NCI-H1417 treated with DMSO at 0.1 percent for 48 hours (cell line): ENCODE measurements around the gene RUNX1.
"Not testable (repeated sequence)": the region's sequence is repeated elsewhere in the genome, so short reads cannot be mapped to it uniquely, and the experiment has no call there.

Experiments used
- DNase-seq: peaks from one replicate; lab custom pipeline; 2025; lab: John Stamatoyannopoulos, UW

RUNX1 gene

DNA sequence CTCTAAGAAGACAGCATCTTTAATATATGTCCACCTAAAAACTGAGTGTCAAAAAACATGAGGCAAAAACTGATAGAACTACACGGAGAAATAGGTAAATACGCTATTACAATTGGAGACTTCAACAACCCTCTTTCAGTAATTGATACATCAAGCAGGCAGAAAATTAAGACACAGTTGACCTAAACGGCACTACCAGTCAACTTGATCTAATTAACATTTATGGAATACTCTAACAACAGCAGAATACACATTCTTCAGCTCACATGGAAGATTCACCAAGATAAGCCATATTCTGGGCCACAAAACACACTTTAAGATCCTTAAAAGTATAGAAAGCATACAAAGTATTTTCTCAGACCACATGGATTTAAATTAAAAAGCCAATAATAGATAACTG, 242.7 kb downstream of the RUNX1 start:
- no peak for DNase-seq

DNA sequence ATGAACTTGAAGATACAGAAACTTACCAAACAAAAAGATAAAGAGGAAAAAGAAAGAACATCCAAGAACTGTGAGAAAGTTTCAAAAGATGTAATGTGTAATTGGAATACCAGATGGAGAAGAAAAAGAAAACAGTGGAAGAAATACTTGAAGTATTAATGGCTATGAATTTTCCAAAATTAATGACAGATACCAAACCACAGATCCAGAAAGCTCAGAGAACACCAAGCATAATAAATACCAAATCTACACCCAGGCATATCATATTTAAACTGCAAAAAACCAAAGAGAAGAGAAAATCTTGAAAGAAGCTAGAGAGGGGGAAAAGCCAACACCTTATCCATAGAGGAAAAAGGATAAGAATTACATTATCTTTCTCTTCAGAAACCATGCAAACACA, 243.9 kb downstream of the RUNX1 start:
- no peak for DNase-seq

DNA sequence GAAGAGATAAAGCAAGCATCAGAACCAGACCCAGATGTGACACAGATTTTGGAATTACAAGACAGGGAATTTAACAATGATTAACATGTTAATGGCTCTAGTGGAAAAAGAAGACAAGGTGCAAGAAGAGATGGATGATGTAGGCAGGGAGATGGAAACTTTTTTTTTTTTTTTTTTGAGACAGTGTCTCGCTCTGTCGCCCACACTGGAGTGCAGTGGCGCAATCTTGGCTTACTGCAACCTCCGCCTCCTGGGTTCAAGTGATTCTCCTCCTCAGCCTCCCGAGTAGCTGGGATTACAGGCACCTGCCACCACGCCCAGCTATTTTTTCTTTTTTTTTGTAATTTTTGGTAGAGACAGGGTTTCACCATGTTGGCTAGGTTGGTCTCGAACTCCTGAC, 244.5 kb downstream of the RUNX1 start:
- not testable (repeated sequence) for DNase-seq

DNA sequence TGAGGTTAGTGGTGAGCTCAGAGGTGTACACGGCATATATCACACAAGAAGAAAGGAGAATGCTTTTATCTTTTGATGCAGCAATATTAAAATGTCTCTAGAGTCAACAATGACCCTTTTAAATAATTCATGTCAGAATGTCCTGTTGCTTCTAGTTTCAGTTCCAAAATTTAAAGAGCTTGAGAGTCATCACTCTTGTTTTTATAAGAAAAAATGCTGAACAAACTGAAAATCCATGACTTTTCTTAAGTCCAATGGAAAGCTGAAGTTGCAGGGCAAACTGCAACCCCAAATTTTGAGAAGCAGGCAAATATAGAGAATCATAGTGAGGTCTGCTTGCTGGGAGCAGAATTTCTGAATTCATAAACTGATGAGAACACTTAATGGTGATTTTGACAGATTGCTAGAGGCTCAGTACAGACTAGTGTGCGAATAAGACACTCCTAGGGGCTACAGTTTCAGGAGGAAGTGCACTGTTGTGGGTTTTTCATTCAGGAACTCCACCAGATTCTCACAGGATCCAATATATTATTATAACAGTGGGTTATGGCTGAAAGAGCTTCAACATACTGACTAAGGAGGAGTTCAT, 245.2 kb downstream of the RUNX1 start:
- no peak for DNase-seq

- no peak for DNase-seq
Observed at GRCh38 chr21:34802180-34802899, 246.8 kb downstream of the RUNX1 start.

- DNase-seq: no peak
Observed at GRCh38 chr21:34801519-34802132, 247.5 kb downstream of the RUNX1 start.

DNA sequence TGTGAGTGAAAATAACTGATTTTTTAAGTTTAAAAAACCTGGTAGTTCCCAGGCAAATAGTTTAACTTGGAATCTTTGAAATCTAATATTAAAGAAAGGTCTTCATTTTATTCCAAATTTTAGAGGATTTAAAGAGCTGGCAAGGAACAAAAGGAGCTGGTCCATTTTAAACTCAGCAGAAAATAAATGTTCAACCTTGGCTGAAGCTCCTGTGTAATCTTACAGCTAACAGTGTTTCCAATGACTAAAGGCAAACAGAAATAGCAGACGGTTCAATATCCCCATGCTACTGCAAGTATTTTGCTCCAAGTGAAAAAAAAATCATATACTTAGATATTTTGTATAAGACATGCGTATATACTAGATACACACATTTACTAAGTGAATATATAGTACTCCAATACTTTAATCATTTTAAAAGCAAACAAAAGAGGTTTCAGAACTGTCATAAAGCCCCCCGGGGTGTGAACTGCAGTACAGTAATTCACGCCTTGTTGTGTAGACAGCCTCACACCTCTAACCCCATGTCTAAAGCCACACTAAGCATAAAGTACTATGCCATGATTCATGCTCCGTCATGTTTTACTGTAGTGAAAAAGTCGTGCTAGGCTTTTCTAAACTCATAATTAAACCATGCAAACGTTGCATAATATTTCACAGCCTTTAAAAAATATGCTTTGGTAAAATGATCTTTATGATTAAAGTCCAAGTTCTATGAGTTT, 248.1 kb downstream of the RUNX1 start:
- no peak for DNase-seq

GRCh38 chr21:34799092-34799491, 250.0 kb downstream of the RUNX1 start:
- no peak for DNase-seq

DNA sequence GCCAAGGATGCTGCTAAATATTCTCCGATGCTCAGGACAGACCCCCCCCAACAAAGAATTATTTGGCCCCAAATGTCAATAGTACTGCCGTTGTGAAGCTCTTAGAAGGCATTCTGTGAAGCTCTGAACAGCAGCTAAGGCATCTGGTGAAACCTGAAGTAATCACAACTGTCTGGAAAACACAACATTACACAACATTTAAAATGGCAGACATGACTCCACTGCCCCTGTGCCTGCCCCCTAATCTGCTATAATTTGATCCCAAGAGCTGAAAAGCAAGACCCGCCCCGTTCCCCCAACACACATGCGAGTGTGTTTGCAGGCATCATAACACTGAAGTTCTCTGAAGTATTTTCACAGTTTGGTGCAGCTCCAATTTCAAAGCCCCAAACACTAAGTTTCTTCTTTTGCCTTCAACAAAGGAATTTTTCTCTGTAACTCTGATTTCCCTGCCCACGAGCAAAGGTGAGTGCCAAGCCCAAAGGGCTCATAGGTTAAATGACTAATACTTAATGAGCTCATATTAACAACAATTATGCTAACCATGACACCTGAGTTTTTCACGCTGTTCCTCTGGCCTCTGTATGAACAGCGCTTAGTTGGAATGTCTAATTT, 251.1 kb downstream of the RUNX1 start:
- DNase-seq: no peak

DNA sequence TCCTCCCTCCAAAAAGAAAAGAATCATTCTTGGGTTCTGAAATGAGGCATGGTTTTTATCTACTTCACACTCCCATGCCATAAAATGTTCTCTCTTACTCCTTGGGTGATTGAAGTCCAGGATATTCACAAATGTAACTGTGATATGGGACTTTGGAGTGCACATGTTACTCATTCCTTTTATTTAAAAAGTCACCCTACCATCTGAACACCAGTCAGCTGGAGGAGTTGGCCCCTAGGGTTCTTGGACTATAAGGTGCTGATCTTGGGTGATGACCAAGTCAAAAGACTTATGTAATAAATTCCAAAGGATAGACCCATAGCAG, 251.9 kb downstream of the RUNX1 start:
- no peak for DNase-seq

DNA sequence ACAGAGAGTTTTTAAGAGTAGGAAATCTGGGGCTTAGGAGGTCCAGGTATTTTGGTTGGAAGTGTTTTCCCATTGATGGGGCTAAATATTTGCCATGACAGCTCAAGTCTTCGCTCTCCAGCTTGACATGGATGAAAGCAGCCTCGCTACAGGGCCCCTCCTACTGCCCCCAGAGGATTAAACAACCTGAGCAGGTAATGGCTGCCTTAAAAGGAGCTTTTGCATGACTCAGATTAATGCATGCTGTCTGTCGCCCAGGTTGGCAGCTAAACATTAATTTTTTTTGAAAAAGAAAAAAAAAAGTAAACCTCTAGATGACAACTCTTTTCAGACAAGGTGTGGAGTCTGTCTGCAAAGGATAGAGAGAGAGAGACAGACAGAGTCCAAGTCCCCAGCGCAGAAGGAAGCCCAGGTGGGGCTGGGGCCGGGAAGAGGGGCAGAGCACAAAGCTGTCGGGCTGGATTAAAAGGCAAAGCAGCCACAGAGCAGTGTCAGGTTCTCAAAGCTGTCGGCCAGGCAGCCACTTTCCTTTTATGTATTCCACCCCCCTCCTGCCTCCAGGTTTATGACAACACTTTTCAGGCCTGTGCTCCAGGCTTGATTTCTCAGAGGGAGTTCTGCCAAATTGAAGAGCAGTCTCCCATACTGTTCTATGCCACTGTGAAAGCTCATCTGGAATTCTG, 252.4 kb downstream of the RUNX1 start:
- no peak for DNase-seq

- DNase-seq: no peak
Observed at GRCh38 chr21:34795548-34796180, 253.4 kb downstream of the RUNX1 start.

GRCh38 chr21:34795175-34795547, 253.9 kb downstream of the RUNX1 start:
- no peak for DNase-seq

GRCh38 chr21:34794686-34795085, 254.4 kb downstream of the RUNX1 start:
- no peak for DNase-seq

- no peak for DNase-seq
Observed at GRCh38 chr21:34793471-34793870, 255.6 kb downstream of the RUNX1 start.

DNA sequence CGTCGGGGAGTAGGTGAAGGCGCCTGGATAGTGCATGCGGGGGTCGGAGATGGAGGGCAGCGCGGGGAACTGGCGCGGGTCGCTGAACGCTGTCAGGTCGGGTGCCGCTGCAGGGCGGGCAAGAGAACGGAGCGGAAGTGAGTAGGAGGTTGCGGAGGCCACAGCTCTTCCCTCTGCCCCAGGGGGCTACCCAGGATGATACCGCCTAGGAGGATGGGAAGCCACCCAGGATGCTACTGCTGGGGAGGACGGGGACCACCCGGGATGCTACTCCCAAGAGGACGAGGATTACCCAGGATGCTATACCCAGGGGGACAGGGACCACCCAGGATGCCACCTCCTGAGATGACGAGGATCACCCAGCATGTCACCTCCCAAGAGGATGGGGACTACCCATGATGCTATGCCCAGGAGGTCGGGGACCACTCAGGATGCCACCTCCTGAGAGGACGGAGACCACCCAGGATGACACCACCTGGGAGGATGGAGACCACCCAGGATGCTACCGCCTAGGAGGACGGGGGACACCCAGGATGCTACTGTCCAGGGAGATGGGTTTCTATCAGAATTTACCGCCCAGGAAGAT, 256.5 kb downstream of the RUNX1 start:
- DNase-seq: no peak

DNA sequence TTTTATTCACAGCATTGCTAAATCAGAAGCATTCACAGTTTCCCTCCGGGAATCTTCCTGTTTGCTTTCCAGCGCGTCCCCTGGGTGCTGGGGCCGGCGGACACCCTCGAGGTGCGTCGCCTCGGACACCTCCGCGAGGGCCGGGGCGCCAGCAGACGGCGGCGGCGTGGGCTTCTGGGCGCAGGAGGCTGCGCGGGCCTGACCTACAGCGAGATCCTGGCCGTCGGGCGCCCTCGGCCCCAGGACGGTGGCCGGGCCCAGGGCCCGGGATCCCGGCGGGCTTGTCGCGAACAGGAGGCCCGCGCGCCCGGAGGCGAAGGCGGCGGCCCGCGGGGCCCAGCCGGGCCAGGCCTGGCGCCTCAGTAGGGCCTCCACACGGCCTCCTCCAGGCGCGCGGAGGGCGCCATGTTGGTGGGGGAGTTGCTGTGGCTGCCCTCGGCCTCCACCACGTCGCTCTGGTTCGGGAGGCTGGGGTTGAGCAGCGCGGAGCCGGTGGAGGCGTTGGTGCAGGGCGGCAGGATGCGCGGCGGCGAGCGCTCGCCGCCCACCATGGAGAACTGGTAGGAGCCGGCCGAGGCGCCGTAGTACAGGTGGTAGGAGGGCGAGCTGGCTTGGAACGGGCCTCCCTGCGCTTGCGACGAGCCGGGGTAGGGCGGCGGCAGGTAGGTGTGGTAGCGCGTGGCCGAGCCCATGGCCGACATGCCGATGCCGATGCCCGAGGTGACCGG, 257.2 kb downstream of the RUNX1 start:
- no peak for DNase-seq

GRCh38 chr21:34790834-34791233, 258.3 kb downstream of the RUNX1 start:
- no peak for DNase-seq

- DNase-seq: no peak
Observed at GRCh38 chr21:34790341-34790740, 258.8 kb downstream of the RUNX1 start.

DNA sequence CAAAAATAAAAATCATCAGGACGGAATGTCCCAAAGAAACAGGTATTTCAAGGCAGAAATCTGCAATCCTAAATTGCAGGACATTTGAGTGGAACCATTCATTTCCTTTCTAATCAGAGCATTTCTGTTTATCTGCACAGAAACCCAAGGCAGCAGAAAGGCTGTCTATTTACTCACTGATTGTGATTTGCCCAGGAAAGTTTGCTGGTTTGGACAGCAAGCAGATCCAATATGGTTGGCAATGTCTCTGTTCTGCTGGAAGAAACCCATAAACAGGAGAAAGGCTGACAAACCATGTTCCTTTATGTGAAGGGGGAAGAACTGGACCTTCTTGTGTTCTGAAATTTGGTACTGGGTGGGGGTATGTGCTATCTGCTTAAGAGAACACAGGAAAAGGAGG, 260.2 kb downstream of the RUNX1 start:
- no peak for DNase-seq

DNA sequence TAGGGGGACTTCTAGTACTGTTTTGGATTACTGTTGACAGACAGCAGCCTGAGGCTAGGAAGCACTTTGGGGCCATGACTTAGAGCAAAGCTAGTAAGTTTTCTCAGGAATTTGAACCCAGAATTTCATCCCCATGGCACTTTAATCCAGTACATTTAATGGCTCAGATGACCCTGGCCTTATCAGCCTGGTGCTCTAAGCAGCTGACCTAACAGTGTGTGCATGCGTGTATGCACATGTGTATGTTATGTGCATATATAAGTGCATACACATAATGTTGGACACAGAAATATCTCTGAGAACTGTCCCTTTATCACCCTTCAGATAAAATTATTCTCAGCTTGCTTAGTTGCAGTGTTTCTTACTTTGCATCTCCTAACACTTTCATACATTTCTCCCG, 265.3 kb downstream of the RUNX1 start:
- no peak for DNase-seq
